ENCODE results near the gene STKLD1.

DNA sequence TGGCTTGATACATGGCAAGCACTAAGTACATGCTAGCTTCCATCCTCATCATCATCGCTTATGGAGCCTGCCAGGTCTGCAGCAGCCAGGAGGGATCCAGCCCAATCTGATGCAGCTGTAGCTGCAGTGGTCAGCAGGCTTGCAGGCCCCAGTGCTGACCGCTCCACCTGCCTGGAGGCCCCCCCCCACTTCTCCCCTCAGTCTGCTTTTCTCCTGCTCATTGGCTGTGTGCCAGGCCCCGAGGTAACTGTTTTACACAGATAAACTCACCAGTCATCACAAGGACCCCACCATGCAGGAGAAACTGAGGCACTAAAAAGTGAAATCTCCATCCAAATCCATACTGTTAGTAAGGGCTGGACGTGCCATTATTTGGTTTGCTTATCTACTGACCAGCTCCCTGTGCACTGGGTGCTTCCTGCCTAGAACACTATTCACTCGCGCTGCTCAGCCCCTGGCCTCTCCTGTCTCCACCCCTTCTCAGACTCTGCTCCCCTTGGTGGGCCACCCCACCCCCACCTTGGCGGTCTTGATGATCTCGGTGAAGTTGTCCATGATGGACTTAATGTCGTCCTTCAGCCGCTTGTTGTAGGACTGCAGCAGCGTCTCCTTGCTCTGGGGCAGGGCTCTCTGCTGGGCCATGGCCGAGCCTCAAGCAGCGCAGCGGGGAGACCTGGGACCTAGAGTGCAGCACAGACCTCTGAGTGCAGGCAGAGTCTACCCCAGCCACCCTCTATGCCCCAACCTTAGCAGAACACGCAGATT is 30.0 kb upstream of the STKLD1 start:
- TF ChIP-seq CTCF (IDR thresholded peaks at IDR 0.05): no peak
- no peak for TF ChIP-seq POLR2A (IDR thresholded peaks at IDR 0.05)

Measured in lower leg skin (tissue), 3 donors.